Measurements from ENCODE around the gene MED27. TPM values are rescaled to one million over a fixed set of nuclear protein-coding genes. Genes with fewer than 3 reads are reported as not detected.

Gene MED27
- total RNA-seq, 1 experiment from 2014 or later: 38.4 TPM

GRCh38 chr9:132126680-132127236 is 47.1 kb upstream of the MED27 start:
- H4K20me1 ChIP-seq (ENCODE audit: low read length): no peaks in the 10 kb centered on the region
- no peaks in the 10 kb centered on the region for H3K9me2 ChIP-seq (replicated peaks; ENCODE audit: low read length)
- CTCF ChIA-PET: no interaction called here
- H3K9ac ChIP-seq (ENCODE audit: low read length): no peak overlapping the region
- POLR2A ChIA-PET (ENCODE audit: unreplicated experiment): interaction anchor here (0.7 kb wide), 1 partner anchor 51 kb away, joined by 3 read pairs; no protein-coding TSS in a partner anchor
- no peaks in the 10 kb centered on the region for H3K79me2 ChIP-seq (ENCODE audit: low read length)
- no peak overlapping the region for H3K4me3 ChIP-seq (ENCODE audit: low read length)
- no peak overlapping the region for H2AFZ ChIP-seq (ENCODE audit: low read length)
- H3F3A ChIP-seq (ENCODE audit: low read length, unreplicated experiment): no peaks in the 10 kb centered on the region
- no peak for ATAC-seq
- H3K36me3 ChIP-seq (ENCODE audit: low read depth, low read length): no peaks in the 10 kb centered on the region
- no peak for DNase-seq
- no peaks in the 10 kb centered on the region for H3K9me3 ChIP-seq (ENCODE audit: low read length)
- no peak overlapping the region for H3K4me2 ChIP-seq (ENCODE audit: low read length)
- no peaks in the 10 kb centered on the region for H3K4me1 ChIP-seq (ENCODE audit: insufficient read depth, low read length)
- BruUV-seq (replicated peaks): no TSS peak
- intact Hi-C loops (cut with micrococcal nuclease): no loop called here
- peaks cover 59% of the 10 kb centered on the region for H3K27me3 ChIP-seq (ENCODE audit: low read length)
- H3K27ac ChIP-seq (ENCODE audit: low read length): no peak overlapping the region
- TF ChIP-seq EZH2phosphoT487 (IDR thresholded peaks at IDR 0.05; ENCODE audit: borderline replicate concordance, low read length) (no peak), CTCF (conservative IDR thresholded peaks at IDR 0.05; ENCODE audit: low read depth, low read length) (no peak), EZH2 (IDR thresholded peaks at IDR 0.05; ENCODE audit: low read length, unreplicated experiment) (no peak)

- BruUV-seq (replicated peaks): no TSS peak
- ATAC-seq: no peak
- peaks cover 54% of the 10 kb centered on the region for H3K27me3 ChIP-seq (ENCODE audit: low read length)
Observed at GRCh38 chr9:132125944-132126679, 46.4 kb upstream of the MED27 start.

More at GRCh38 chr9:132125944-132126679, 46.4 kb upstream of the MED27 start:
- no peak for DNase-seq
- Histone ChIP-seq H3K9me2 (replicated peaks; ENCODE audit: low read length) (no peaks in the 10 kb centered on the region), H4K20me1 (ENCODE audit: low read length) (no peaks in the 10 kb centered on the region), H3K79me2 (ENCODE audit: low read length) (no peaks in the 10 kb centered on the region), H3F3A (ENCODE audit: low read length, unreplicated experiment) (no peaks in the 10 kb centered on the region), H3K4me3 (ENCODE audit: low read length) (no peak overlapping the region), H3K36me3 (ENCODE audit: low read depth, low read length) (no peaks in the 10 kb centered on the region), H3K4me2 (ENCODE audit: low read length) (no peak overlapping the region), H2AFZ (ENCODE audit: low read length) (no peak overlapping the region), H3K9ac (ENCODE audit: low read length) (no peak overlapping the region), H3K27ac (ENCODE audit: low read length) (no peak overlapping the region), H3K9me3 (ENCODE audit: low read length) (no peaks in the 10 kb centered on the region), H3K4me1 (ENCODE audit: insufficient read depth, low read length) (no peaks in the 10 kb centered on the region)
- POLR2A ChIA-PET (ENCODE audit: unreplicated experiment): no interaction called here
- intact Hi-C loops (cut with micrococcal nuclease): no loop called here
- TF ChIP-seq EZH2phosphoT487 (IDR thresholded peaks at IDR 0.05; ENCODE audit: borderline replicate concordance, low read length) (no peak), EZH2 (IDR thresholded peaks at IDR 0.05; ENCODE audit: low read length, unreplicated experiment) (no peak), CTCF (conservative IDR thresholded peaks at IDR 0.05; ENCODE audit: low read depth, low read length) (no peak)
- CTCF ChIA-PET: no interaction called here
